Measurements from ENCODE around the gene EFCAB6. TPM values are rescaled to one million over a fixed set of nuclear protein-coding genes. Genes with fewer than 3 reads are reported as not detected.
"Not testable (repeated sequence)": the region's sequence is repeated elsewhere in the genome, so short reads cannot be mapped to it uniquely, and the experiment has no call there.

EFCAB6 gene
- polyA plus RNA-seq, 1 donor: 0.80 TPM

- DNase-seq: no peak
These were observed 113.7 kb downstream of the EFCAB6 start for GRCh38 chr22:43698403-43698802.

- no peak for DNase-seq
These were observed 114.2 kb downstream of the EFCAB6 start for GRCh38 chr22:43697894-43698293.

- DNase-seq: no peak
These were observed 118.9 kb downstream of the EFCAB6 start for GRCh38 chr22:43693249-43693648.

GRCh38 chr22:43689356-43689755, 122.7 kb downstream of the EFCAB6 start:
- no peak for DNase-seq

GRCh38 chr22:43682851-43683250, 129.3 kb downstream of the EFCAB6 start:
- DNase-seq: no peak

GRCh38 chr22:43681731-43682360, 130.3 kb downstream of the EFCAB6 start:
- no peak for DNase-seq

- no peak for DNase-seq
These were observed 141.6 kb downstream of the EFCAB6 start for GRCh38 chr22:43670513-43670912.

GRCh38 chr22:43669190-43669589, 142.9 kb downstream of the EFCAB6 start:
- no peak for DNase-seq

- DNase-seq: no peak
These were observed 144.4 kb downstream of the EFCAB6 start for GRCh38 chr22:43667656-43668055.

- no peak for DNase-seq
These were observed 145.6 kb downstream of the EFCAB6 start for GRCh38 chr22:43666457-43666856.

- no peak for DNase-seq
These were observed 153.3 kb downstream of the EFCAB6 start for GRCh38 chr22:43658823-43659222.

GRCh38 chr22:43656581-43656980, 155.5 kb downstream of the EFCAB6 start:
- not testable (repeated sequence) for DNase-seq

GRCh38 chr22:43654271-43654670, 157.8 kb downstream of the EFCAB6 start:
- DNase-seq: no peak

- DNase-seq: no peak
These were observed 159.3 kb downstream of the EFCAB6 start for GRCh38 chr22:43652845-43653244.

GRCh38 chr22:43643387-43643786, 168.7 kb downstream of the EFCAB6 start:
- DNase-seq: no peak

- no peak for DNase-seq
These were observed 169.5 kb downstream of the EFCAB6 start for GRCh38 chr22:43642319-43643206.

GRCh38 chr22:43639228-43639948, 172.7 kb downstream of the EFCAB6 start:
- no peak for DNase-seq

- DNase-seq: no peak
These were observed 174.5 kb downstream of the EFCAB6 start for GRCh38 chr22:43637275-43638260.

GRCh38 chr22:43636086-43636485, 176.0 kb downstream of the EFCAB6 start:
- DNase-seq: no peak

- no peak for DNase-seq
These were observed 177.0 kb downstream of the EFCAB6 start for GRCh38 chr22:43635101-43635500.

GRCh38 chr22:43634316-43634715, 177.8 kb downstream of the EFCAB6 start:
- DNase-seq: no peak

Data from hindlimb muscle (tissue), 1 donor.